Lower leg skin (tissue), 3 donors: Measurements from ENCODE around the gene ADAMTSL1.

ENCODE experiments used
- CTCF ChIP-seq, 3 donors: fragments of 450-650 bp; IDR thresholded peaks; one replicate each; pipeline ENCODE4 v1.5.1; 2016; ENCODE audit warnings: antibody characterized with exemption in 3 of 3, mild to moderate bottlenecking in 3 of 3, moderate library complexity in 2 of 3
- POLR2A ChIP-seq, 2 donors: fragments of 450-650 bp; IDR thresholded peaks; one replicate each; pipeline ENCODE4 v1.6.1; 2016 to 2017; ENCODE audit warnings: antibody characterized with exemption in 2 of 2, mild to moderate bottlenecking in 1 of 2, moderate library complexity in 1 of 2

GRCh38 chr9:18516514-18516913, 42.6 kb downstream of the ADAMTSL1 start:
- no peak for TF ChIP-seq CTCF (IDR thresholded peaks at IDR 0.05)
- no peak for TF ChIP-seq POLR2A (IDR thresholded peaks at IDR 0.05)
